HL-60 (cell line): ENCODE data around the gene EFNA4.

Experiments
- DNase-seq, 2 experiments: peaks; one replicate each; pipeline ENCODE4 v3.0.0-alpha.2; 2010 to 2020; ENCODE audit warnings: low read depth in 1 of 2, low spot score in 1 of 2
- H3K27ac ChIP-seq: fragments of 250-450 bp; sonication (Bioruptor Pico); replicated peaks from 2 replicates; pipeline ENCODE4 v1.5.1; 2020; ENCODE audit warnings: mild to moderate bottlenecking, moderate library complexity
- H3K27me3 ChIP-seq: fragments of 250-450 bp; sonication (Bioruptor Pico); 2 replicates; pipeline ENCODE4 v1.5.1; 2021; ENCODE audit warnings: mild to moderate bottlenecking, moderate library complexity; ENCODE audit not compliant: insufficient read depth, poor library complexity, severe bottlenecking
- H3K4me3 ChIP-seq: replicated peaks from 2 replicates; pipeline ENCODE4 v1.5.1; 2011; ENCODE audit warnings: mild to moderate bottlenecking, control low read depth, low read length; ENCODE audit not compliant: insufficient read depth
- GABPA ChIP-seq: IDR thresholded peaks from 2 replicates; pipeline ENCODE4 v1.6.1; 2012; ENCODE audit warnings: low read depth
- POLR2AphosphoS5 ChIP-seq: IDR thresholded peaks from 2 replicates; pipeline ENCODE4 v1.6.1; 2012; ENCODE audit warnings: low read depth
- SPI1 ChIP-seq: IDR thresholded peaks from 2 replicates; pipeline ENCODE4 v1.6.1; 2012; ENCODE audit warnings: low read depth, mild to moderate bottlenecking, borderline replicate concordance
- TF ChIP-seq, protein P1 (sequence below): IDR thresholded peaks from 2 replicates; pipeline ENCODE4 v1.6.1; 2012; ENCODE audit warnings: low read depth; ENCODE audit not compliant: insufficient replicate concordance
- TF ChIP-seq, protein P2 (sequence below): IDR thresholded peaks from one replicate; pipeline ENCODE4 v1.5.1; 2011; ENCODE audit warnings: low read length, control low read depth, inconsistent platforms; ENCODE audit not compliant: insufficient read depth

EFNA4 gene

DNA sequence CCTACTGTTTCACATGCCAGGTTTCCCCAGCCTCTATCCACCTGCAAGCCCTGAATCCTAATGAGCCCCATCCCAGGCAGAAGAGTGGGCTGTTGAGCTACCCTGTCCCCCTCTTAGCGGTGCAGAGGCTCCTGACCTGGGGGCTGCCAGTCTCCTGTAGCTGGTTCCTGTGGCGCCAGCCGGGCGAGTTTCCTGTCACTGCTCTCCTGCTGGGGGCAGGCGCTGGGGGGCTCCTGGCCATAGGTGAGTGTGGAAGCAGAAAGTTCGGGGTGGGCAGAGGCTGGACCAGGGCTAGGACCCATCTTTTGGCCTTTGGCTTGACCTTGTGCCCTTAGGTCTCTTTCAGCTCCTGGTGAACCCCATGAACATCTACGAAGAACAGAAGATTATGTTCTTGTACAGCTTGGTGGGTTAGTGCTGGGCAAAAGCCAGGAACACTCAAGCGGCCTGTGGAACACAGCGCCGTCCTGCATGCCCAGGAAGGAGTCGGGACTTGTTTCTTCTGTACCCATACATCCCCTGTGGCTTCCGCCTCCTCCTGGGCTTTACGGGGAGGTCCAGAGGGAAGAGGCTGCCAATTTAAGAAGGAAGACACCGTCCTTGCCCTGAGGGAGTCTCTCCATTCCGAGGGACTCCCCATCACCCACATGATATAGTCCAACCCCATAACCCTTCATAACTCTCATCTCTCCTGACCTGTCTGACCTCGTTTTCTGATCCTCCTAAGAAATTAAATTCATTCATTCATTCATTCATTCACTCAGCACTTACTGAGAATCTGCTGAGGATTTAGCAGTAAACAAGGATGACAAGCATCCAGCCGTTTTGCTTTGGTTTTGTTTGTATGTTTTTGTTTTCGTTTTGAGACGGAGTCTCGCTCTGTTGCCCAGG is 29.0 kb upstream of the EFNA4 start:
- TF ChIP-seq GABPA (no peak), POLR2AphosphoS5 (no peak), SPI1 (no peak)
- TF ChIP-seq, protein P1, sequence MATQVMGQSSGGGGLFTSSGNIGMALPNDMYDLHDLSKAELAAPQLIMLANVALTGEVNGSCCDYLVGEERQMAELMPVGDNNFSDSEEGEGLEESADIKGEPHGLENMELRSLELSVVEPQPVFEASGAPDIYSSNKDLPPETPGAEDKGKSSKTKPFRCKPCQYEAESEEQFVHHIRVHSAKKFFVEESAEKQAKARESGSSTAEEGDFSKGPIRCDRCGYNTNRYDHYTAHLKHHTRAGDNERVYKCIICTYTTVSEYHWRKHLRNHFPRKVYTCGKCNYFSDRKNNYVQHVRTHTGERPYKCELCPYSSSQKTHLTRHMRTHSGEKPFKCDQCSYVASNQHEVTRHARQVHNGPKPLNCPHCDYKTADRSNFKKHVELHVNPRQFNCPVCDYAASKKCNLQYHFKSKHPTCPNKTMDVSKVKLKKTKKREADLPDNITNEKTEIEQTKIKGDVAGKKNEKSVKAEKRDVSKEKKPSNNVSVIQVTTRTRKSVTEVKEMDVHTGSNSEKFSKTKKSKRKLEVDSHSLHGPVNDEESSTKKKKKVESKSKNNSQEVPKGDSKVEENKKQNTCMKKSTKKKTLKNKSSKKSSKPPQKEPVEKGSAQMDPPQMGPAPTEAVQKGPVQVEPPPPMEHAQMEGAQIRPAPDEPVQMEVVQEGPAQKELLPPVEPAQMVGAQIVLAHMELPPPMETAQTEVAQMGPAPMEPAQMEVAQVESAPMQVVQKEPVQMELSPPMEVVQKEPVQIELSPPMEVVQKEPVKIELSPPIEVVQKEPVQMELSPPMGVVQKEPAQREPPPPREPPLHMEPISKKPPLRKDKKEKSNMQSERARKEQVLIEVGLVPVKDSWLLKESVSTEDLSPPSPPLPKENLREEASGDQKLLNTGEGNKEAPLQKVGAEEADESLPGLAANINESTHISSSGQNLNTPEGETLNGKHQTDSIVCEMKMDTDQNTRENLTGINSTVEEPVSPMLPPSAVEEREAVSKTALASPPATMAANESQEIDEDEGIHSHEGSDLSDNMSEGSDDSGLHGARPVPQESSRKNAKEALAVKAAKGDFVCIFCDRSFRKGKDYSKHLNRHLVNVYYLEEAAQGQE: no peak
- no peak for DNase-seq
- Histone ChIP-seq H3K27ac (no peak overlapping the region), H3K4me3 (no peak overlapping the region), H3K27me3 (no peaks in the 10 kb centered on the region)

DNA sequence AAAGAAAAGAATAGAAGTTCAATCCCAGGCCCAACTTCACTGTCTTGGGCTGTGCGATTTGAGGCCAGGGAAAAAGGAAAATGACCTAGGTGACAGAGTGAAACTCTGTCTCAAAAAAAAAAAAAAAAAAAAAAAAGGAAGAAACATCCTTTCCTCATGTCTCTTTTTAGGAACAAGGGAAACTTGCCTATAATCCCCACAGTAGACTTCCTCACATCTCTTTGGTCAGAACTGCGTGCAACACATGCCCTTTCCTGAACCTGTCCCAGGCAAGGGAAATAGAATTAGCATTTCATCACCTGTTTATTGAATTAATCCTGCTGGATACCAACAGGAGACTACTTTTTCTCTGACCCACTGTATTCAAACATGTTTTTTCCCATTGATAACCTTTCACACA is 27.6 kb upstream of the EFNA4 start:
- Histone ChIP-seq H3K4me3 (no peak overlapping the region), H3K27me3 (no peaks in the 10 kb centered on the region), H3K27ac (no peak overlapping the region)
- DNase-seq: no peak
- no peak for TF ChIP-seq GABPA
- TF ChIP-seq, protein P1: no peak
- TF ChIP-seq, protein P2, sequence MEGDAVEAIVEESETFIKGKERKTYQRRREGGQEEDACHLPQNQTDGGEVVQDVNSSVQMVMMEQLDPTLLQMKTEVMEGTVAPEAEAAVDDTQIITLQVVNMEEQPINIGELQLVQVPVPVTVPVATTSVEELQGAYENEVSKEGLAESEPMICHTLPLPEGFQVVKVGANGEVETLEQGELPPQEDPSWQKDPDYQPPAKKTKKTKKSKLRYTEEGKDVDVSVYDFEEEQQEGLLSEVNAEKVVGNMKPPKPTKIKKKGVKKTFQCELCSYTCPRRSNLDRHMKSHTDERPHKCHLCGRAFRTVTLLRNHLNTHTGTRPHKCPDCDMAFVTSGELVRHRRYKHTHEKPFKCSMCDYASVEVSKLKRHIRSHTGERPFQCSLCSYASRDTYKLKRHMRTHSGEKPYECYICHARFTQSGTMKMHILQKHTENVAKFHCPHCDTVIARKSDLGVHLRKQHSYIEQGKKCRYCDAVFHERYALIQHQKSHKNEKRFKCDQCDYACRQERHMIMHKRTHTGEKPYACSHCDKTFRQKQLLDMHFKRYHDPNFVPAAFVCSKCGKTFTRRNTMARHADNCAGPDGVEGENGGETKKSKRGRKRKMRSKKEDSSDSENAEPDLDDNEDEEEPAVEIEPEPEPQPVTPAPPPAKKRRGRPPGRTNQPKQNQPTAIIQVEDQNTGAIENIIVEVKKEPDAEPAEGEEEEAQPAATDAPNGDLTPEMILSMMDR: no peak
- peak; percentile 13; the same call in 1 of the 2 replicates for TF ChIP-seq SPI1
- no peak for TF ChIP-seq POLR2AphosphoS5

DNA sequence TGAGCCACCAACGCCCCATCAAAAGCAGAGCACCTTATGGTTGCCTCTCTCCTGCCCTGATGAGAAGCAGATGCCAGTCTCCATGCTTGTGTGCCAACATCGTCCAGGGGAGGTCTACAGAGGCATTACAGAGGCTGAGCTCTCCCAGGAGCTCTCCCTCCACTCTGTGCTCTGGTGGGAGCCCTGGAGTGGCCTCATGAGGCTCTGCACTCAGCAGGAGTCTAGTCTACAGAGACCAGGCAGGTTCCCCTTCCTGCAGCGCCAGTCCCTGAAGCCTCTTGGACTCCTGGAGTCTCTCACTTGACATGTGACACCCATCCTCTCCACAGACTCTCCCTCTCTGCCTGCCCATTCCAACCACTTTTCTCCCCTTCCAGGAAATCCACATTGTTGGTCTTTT is 26.5 kb upstream of the EFNA4 start:
- no peak for DNase-seq
- TF ChIP-seq, protein P2: no peak
- TF ChIP-seq, protein P1: no peak
- no peak for TF ChIP-seq SPI1
- TF ChIP-seq GABPA: no peak
- no peak for TF ChIP-seq POLR2AphosphoS5
- Histone ChIP-seq H3K27me3 (no peaks in the 10 kb centered on the region), H3K4me3 (no peak overlapping the region), H3K27ac (no peak overlapping the region)
